KOPT-K1 (cell line): ENCODE measurements around the gene HES1.

Experiments
- H3K27ac ChIP-seq: fragments of 200-600 bp; sonication (generic); 2 replicates; pipeline ENCODE4 v1.5.1; 2016; ENCODE audit warnings: antibody characterized with exemption, mild to moderate bottlenecking, low read depth, low read length; ENCODE audit not compliant: poor library complexity, severe bottlenecking
- H3K36me3 ChIP-seq: fragments of 200-600 bp; sonication (generic); 2 replicates; pipeline ENCODE4 v1.5.1; 2017; ENCODE audit warnings: antibody characterized with exemption, mild to moderate bottlenecking, low read length, moderate library complexity; ENCODE audit not compliant: insufficient read depth
- H3K9me3 ChIP-seq: fragments of 200-600 bp; sonication (generic); 2 replicates; pipeline ENCODE4 v1.5.1; 2017; ENCODE audit warnings: antibody characterized with exemption, low read length, mild to moderate bottlenecking; ENCODE audit not compliant: insufficient read depth, poor library complexity, severe bottlenecking

HES1 gene

DNA sequence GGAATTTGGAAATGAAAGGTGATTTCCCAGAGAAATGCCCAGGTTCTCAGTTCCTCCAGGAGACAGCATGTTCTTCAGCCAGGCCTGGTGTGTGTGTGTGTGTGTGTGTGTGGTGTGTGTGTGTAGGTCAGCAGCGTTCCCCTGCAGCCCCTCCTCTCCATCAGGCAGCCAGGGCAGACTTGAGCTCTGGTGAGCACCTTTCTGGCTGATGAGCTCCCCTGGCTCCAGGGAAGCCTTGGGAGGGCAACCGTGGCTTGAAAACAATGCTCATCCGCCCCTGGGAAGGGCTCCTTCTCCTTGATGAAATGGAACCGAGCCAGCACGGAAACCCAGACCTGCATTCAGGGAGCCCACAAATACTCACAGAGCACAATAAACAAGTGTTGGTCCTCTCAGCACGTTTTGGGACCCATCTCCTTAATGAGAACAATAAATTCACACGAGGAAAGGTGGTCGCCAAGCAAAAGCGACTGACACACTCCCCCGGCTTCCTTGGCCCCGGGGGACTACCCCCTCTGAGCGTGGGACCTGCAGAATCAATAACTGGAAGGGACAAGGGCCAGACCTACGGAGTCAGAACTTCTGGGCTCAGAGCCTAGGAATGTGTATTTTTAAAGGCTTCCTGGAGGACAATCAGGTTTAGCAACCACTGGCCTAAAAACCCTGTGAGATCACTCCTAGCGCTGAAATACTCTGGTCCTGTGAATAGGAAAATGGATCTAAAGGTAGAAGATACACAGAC is 38.6 kb upstream of the HES1 start:
- Histone ChIP-seq H3K36me3 (no peaks in the 10 kb centered on the region), H3K27ac (no peak overlapping the region), H3K9me3 (no peaks in the 10 kb centered on the region)

GRCh38 chr3:194098081-194098842 is 37.7 kb upstream of the HES1 start:
- no peaks in the 10 kb centered on the region for H3K36me3 ChIP-seq
- H3K9me3 ChIP-seq = no peaks in the 10 kb centered on the region
- no peak overlapping the region for H3K27ac ChIP-seq

- no peaks in the 10 kb centered on the region for H3K9me3 ChIP-seq
- no peak overlapping the region for H3K27ac ChIP-seq
- no peaks in the 10 kb centered on the region for H3K36me3 ChIP-seq
Measured at GRCh38 chr3:194098843-194099183, 37.1 kb upstream of the HES1 start.

DNA sequence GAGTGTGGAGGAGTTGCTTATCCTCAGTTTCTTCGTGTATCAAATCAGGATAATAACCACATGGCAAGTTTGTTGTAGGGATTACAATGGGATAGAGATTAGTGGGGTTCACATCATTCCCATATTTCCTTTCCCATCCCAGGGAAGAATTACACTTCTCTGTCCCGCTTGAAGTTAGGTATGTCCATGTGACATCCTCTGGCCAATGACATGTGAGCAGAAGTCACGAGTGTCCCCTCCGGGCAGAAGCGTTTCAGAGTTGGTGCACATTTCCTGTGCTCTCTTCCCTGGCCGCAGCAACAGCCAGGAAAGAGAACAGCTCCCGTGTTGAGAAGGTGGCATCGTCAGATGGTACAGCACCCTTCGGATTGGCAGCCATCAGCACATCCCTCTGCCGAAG is 36.7 kb upstream of the HES1 start:
- Histone ChIP-seq H3K36me3 (no peaks in the 10 kb centered on the region), H3K27ac (no peak overlapping the region), H3K9me3 (no peaks in the 10 kb centered on the region)

- Histone ChIP-seq H3K36me3 (no peaks in the 10 kb centered on the region), H3K9me3 (no peaks in the 10 kb centered on the region), H3K27ac (no peak overlapping the region)
Measured at GRCh38 chr3:194100856-194101390, 35.0 kb upstream of the HES1 start.

GRCh38 chr3:194101592-194102432 is 34.1 kb upstream of the HES1 start:
- Histone ChIP-seq H3K27ac (no peak overlapping the region), H3K36me3 (no peaks in the 10 kb centered on the region), H3K9me3 (no peaks in the 10 kb centered on the region)

DNA sequence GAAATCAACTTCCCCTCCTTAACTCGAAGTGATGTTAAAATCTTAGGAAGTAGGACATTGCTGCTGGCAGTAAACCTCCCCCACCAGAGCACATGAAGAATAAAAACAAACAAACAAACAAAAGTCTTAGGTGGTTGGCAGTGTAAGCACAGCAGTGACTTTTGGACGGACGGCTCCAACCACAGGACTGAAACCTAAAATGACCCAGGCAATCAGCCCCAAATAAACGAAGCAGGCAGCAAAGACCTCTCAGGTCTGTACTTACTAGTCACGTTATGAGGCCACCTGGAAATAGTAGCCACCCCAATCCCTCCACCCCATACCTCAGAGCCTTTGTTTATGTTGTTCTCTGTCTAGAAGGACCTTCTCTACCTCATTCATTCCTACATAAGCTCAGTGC is 33.5 kb upstream of the HES1 start:
- no peaks in the 10 kb centered on the region for H3K9me3 ChIP-seq
- H3K36me3 ChIP-seq = no peaks in the 10 kb centered on the region
- H3K27ac ChIP-seq = no peak overlapping the region

DNA sequence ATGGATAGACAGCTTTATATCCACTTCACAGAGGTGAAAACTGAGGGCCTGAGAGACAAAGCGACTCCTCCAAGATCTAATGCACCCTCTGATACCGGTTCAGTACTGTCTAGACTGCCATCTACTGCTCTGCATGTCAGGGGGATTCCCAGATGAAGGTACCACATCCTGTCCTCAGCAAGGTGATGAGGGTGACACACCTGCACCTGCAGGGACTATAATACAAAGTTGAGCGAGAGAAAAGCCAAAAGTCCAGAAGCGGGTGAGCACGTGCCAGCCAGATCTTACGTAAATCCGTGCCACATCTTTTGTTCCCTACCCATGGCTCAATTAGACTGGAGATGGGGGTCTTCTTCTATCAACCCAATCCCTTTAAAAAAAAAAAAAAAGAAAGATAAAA is 32.4 kb upstream of the HES1 start:
- Histone ChIP-seq H3K36me3 (no peaks in the 10 kb centered on the region), H3K27ac (no peak overlapping the region), H3K9me3 (no peaks in the 10 kb centered on the region)

DNA sequence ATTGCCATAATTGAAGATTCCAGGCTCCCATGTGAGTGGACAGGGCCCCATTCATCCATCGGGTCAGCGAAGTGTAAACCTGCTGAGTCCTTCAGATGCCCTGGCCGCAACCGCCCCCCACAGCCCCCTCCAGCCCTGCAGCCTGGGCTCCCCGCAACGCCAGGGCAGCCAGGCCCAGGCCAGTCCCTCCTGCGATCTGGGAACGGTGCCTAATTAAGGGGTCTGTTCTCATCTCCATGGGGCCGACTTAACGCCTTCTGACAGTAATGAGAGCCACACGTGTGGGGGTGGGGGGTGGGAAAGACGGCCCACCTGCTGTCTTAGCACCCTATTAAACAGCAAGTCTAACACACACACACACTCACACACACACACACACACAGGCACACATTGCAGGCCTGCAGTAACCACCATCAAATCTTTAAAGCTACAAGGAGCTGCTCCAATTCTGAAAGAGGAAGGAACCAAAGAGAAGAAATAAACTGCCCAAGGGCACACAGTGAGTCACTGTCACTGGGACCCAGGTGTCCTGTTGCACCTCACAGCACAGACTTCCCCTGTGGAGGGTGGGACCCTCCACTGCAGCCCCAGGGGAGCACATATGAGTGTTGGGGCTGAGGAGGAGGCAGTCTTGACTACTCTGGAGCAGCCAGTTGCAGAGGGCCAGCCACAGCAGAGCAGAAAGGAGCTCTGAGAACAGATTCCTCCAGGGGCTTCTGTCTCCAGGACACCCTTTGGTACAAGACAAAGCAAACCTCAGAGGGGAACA is 31.8 kb upstream of the HES1 start:
- Histone ChIP-seq H3K27ac (no peak overlapping the region), H3K9me3 (no peaks in the 10 kb centered on the region), H3K36me3 (no peaks in the 10 kb centered on the region)

- H3K27ac ChIP-seq = no peak overlapping the region
- no peaks in the 10 kb centered on the region for H3K36me3 ChIP-seq
- H3K9me3 ChIP-seq = no peaks in the 10 kb centered on the region
Measured at GRCh38 chr3:194105292-194105691, 30.7 kb upstream of the HES1 start.

- Histone ChIP-seq H3K36me3 (no peaks in the 10 kb centered on the region), H3K27ac (no peak overlapping the region), H3K9me3 (no peaks in the 10 kb centered on the region)
Measured at GRCh38 chr3:194107107-194107506, 28.8 kb upstream of the HES1 start.

GRCh38 chr3:194109192-194109863 is 26.6 kb upstream of the HES1 start:
- Histone ChIP-seq H3K27ac (no peak overlapping the region), H3K9me3 (no peaks in the 10 kb centered on the region), H3K36me3 (no peaks in the 10 kb centered on the region)

- H3K27ac ChIP-seq = no peak overlapping the region
- no peaks in the 10 kb centered on the region for H3K36me3 ChIP-seq
- H3K9me3 ChIP-seq = no peaks in the 10 kb centered on the region
Measured at GRCh38 chr3:194110483-194110882, 25.5 kb upstream of the HES1 start.

DNA sequence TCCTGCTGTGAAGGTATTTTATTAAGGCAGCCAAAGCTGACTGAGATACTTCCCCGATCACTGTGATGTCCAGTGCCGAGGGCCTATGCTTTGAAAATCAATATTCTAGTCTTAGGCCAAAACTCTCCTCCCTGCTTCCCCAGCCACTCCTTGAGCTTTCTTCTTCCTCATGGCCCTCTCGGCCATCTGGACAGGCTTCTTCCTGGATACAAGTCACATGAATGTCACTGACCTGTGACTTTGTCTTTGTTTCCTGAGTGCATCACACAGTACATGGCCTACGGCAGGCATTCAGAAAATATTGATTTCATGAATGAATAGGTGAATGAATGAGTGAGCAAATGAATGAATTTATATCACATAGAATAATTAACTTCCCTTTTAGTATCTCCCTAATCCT is 24.6 kb upstream of the HES1 start:
- no peaks in the 10 kb centered on the region for H3K9me3 ChIP-seq
- H3K27ac ChIP-seq = no peak overlapping the region
- no peaks in the 10 kb centered on the region for H3K36me3 ChIP-seq
